GM12892 (cell line): ENCODE data around the gene WASF2.

Experiments used
- POLR2A ChIP-seq: IDR thresholded peaks from 2 replicates; pipeline ENCODE4 v1.6.1; 2011; ENCODE audit warnings: low read depth, low read length, control low read depth
- POLR2AphosphoS5 ChIP-seq: IDR thresholded peaks from 2 replicates; pipeline ENCODE4 v1.6.1; 2011; ENCODE audit warnings: low read depth, low read length, control low read depth
- TAF1 ChIP-seq: IDR thresholded peaks from 2 replicates; pipeline ENCODE4 v1.6.1; 2011; ENCODE audit warnings: low read depth, mild to moderate bottlenecking, control low read depth, low read length, borderline replicate concordance

GRCh38 chr1:27397749-27398148 is 92.2 kb downstream of the WASF2 start:
- TF ChIP-seq POLR2A (no peak), POLR2AphosphoS5 (no peak), TAF1 (no peak)
